IPS DF 4.7 (cell line): ENCODE results near the gene POLR1B.
"Not testable (repeated sequence)": the region's sequence is repeated elsewhere in the genome, so short reads cannot be mapped to it uniquely, and the experiment has no call there.

Experiments
- DNase-seq: peaks from one replicate; pipeline ENCODE4 v3.0.0-alpha.2; 2013; ENCODE audit warnings: low spot score; ENCODE audit errors: extremely low read depth

The POLR1B gene

GRCh38 chr2:112600634-112601033 lies 58.4 kb downstream of the POLR1B start:
- DNase-seq = no peak

GRCh38 chr2:112601754-112602153 lies 59.5 kb downstream of the POLR1B start:
- DNase-seq = no peak

- DNase-seq = no peak
Observed at GRCh38 chr2:112602917-112603316, 60.7 kb downstream of the POLR1B start.

- no peak for DNase-seq
Observed at GRCh38 chr2:112603731-112604130, 61.5 kb downstream of the POLR1B start.

GRCh38 chr2:112604952-112605351 lies 62.7 kb downstream of the POLR1B start:
- DNase-seq = no peak

- DNase-seq = no peak
Observed at GRCh38 chr2:112605926-112606325, 63.7 kb downstream of the POLR1B start.

- no peak for DNase-seq
Observed at GRCh38 chr2:112606547-112606946, 64.3 kb downstream of the POLR1B start.

- no peak for DNase-seq
Observed at GRCh38 chr2:112607680-112608438, 65.6 kb downstream of the POLR1B start.

GRCh38 chr2:112609320-112609719 lies 67.1 kb downstream of the POLR1B start:
- DNase-seq = not testable (repeated sequence)

- DNase-seq = not testable (repeated sequence)
Observed at GRCh38 chr2:112612283-112612682, 70.0 kb downstream of the POLR1B start.

GRCh38 chr2:112614201-112614840 lies 72.1 kb downstream of the POLR1B start:
- DNase-seq = no peak

- DNase-seq = no peak
Observed at GRCh38 chr2:112615051-112615450, 72.8 kb downstream of the POLR1B start.

GRCh38 chr2:112615798-112616197 lies 73.5 kb downstream of the POLR1B start:
- DNase-seq = not testable (repeated sequence)

GRCh38 chr2:112618383-112618782 lies 76.1 kb downstream of the POLR1B start:
- no peak for DNase-seq

- DNase-seq = no peak
Observed at GRCh38 chr2:112621790-112622527, 79.7 kb downstream of the POLR1B start.

- no peak for DNase-seq
Observed at GRCh38 chr2:112622528-112622849, 80.2 kb downstream of the POLR1B start.

- no peak for DNase-seq
Observed at GRCh38 chr2:112623913-112624777, 81.9 kb downstream of the POLR1B start.

GRCh38 chr2:112625474-112626114 lies 83.3 kb downstream of the POLR1B start:
- DNase-seq = no peak

GRCh38 chr2:112626604-112627059 lies 84.4 kb downstream of the POLR1B start:
- no peak for DNase-seq
